ENCODE results near the gene KCNQ5. TPM values are rescaled to one million over a fixed set of nuclear protein-coding genes. Genes with fewer than 3 reads are reported as not detected.
A peak's percentile ranks its signal among the peaks of the same experiment; 100 is the strongest.

Gene KCNQ5
- total RNA-seq, 1 experiment from 2014 or later, result 17.8 TPM

- Histone ChIP-seq H3K27ac (ENCODE audit: low read depth, low read length, poor library complexity, severe bottlenecking) (no peak overlapping the region), H3K4me3 (ENCODE audit: low read depth, low read length, poor library complexity, severe bottlenecking) (no peak overlapping the region), H3K27me3 (replicated peaks; ENCODE audit: insufficient read depth, low read depth, low read length, poor library complexity) (no peaks in the 10 kb centered on the region), H3K9me3 (ENCODE audit: low read depth, low read length, poor library complexity, severe bottlenecking) (no peaks in the 10 kb centered on the region), H3K4me1 (ENCODE audit: insufficient read depth, low read length, poor library complexity, severe bottlenecking) (peaks cover 16% of the 10 kb centered on the region), H3K36me3 (ENCODE audit: insufficient read depth, low read length, poor library complexity, severe bottlenecking) (no peaks in the 10 kb centered on the region)
- intact Hi-C loops (cut with micrococcal nuclease; ENCODE audit: unreplicated experiment), result no loop called here
- TF ChIP-seq CTCF (conservative IDR thresholded peaks at IDR 0.05; ENCODE audit: low read depth, low read length) (no peak), EZH2 (IDR thresholded peaks at IDR 0.05; ENCODE audit: borderline replicate concordance, low read depth, low read length, poor library complexity, severe bottlenecking) (no peak)
- BruUV-seq (replicated peaks), result no TSS peak
- DNase-seq (ENCODE audit: low spot score), result no peak
- ChIA-PET CTCF (no interaction called here), POLR2A (ENCODE audit: low non-redundant PET) (no interaction called here)
Observed at GRCh38 chr6:72856801-72857200, 234.9 kb downstream of the KCNQ5 start.

GRCh38 chr6:72857791-72858585 is 236.1 kb downstream of the KCNQ5 start:
- no peaks in the 10 kb centered on the region for H3K27me3 ChIP-seq (replicated peaks; ENCODE audit: insufficient read depth, low read depth, low read length, poor library complexity)
- ChIA-PET POLR2A (ENCODE audit: low non-redundant PET) (no interaction called here), CTCF (no interaction called here)
- TF ChIP-seq EZH2 (IDR thresholded peaks at IDR 0.05; ENCODE audit: borderline replicate concordance, low read depth, low read length, poor library complexity, severe bottlenecking) (no peak), CTCF (conservative IDR thresholded peaks at IDR 0.05; ENCODE audit: low read depth, low read length) (no peak)
- H3K27ac ChIP-seq (ENCODE audit: low read depth, low read length, poor library complexity, severe bottlenecking), result no peak overlapping the region
- no TSS peak for BruUV-seq (replicated peaks)
- no peak for DNase-seq (ENCODE audit: low spot score)
- peaks cover 28% of the 10 kb centered on the region for H3K4me1 ChIP-seq (ENCODE audit: insufficient read depth, low read length, poor library complexity, severe bottlenecking)
- no peaks in the 10 kb centered on the region for H3K36me3 ChIP-seq (ENCODE audit: insufficient read depth, low read length, poor library complexity, severe bottlenecking)
- no peaks in the 10 kb centered on the region for H3K9me3 ChIP-seq (ENCODE audit: low read depth, low read length, poor library complexity, severe bottlenecking)
- intact Hi-C loops (cut with micrococcal nuclease; ENCODE audit: unreplicated experiment), result no loop called here
- H3K4me3 ChIP-seq (ENCODE audit: low read depth, low read length, poor library complexity, severe bottlenecking), result no peak overlapping the region

GRCh38 chr6:72861059-72861458 is 239.2 kb downstream of the KCNQ5 start:
- TF ChIP-seq CTCF (conservative IDR thresholded peaks at IDR 0.05; ENCODE audit: low read depth, low read length), result no peak
- TF ChIP-seq EZH2 (IDR thresholded peaks at IDR 0.05; ENCODE audit: borderline replicate concordance, low read depth, low read length, poor library complexity, severe bottlenecking), result no peak
- peak overlapping the region; percentile 12 for H3K27ac ChIP-seq (ENCODE audit: low read depth, low read length, poor library complexity, severe bottlenecking)
- no peaks in the 10 kb centered on the region for H3K27me3 ChIP-seq (replicated peaks; ENCODE audit: insufficient read depth, low read depth, low read length, poor library complexity)
- H3K4me1 ChIP-seq (ENCODE audit: insufficient read depth, low read length, poor library complexity, severe bottlenecking), result peaks cover 51% of the 10 kb centered on the region
- POLR2A ChIA-PET (ENCODE audit: low non-redundant PET), result no interaction called here
- intact Hi-C loops (cut with micrococcal nuclease; ENCODE audit: unreplicated experiment), result loop anchor here (10.0 kb wide), 1 partner anchor 236 kb away; the partner anchor contains the start of gene KCNQ5
- no peak overlapping the region for H3K4me3 ChIP-seq (ENCODE audit: low read depth, low read length, poor library complexity, severe bottlenecking)
- BruUV-seq (replicated peaks), result no TSS peak
- no peaks in the 10 kb centered on the region for H3K9me3 ChIP-seq (ENCODE audit: low read depth, low read length, poor library complexity, severe bottlenecking)
- DNase-seq (ENCODE audit: low spot score), result no peak
- H3K36me3 ChIP-seq (ENCODE audit: insufficient read depth, low read length, poor library complexity, severe bottlenecking), result no peaks in the 10 kb centered on the region
- CTCF ChIA-PET, result no interaction called here
